NB4 (cell line): Measurements from ENCODE around the gene PTPRK.
"Not testable (repeated sequence)": the region's sequence is repeated elsewhere in the genome, so short reads cannot be mapped to it uniquely, and the experiment has no call there.

Experiments
- DNase-seq: peaks from one replicate; pipeline ENCODE4 v3.0.0; 2010; ENCODE audit warnings: low read depth
- H3K4me3 ChIP-seq: one replicate; pipeline ENCODE4 v1.5.1; 2011; ENCODE audit warnings: mild to moderate bottlenecking, low read depth, low read length, moderate library complexity
- CTCF ChIP-seq: IDR thresholded peaks from one replicate; pipeline ENCODE4 v1.5.1; 2012; ENCODE audit warnings: low read depth, low read length
- MYC ChIP-seq: IDR thresholded peaks from 2 replicates; pipeline ENCODE4 v1.6.1; 2011; ENCODE audit warnings: low read depth, low read length
- POLR2A ChIP-seq: IDR thresholded peaks from 2 replicates; pipeline ENCODE4 v1.6.1; 2011; ENCODE audit warnings: mild to moderate bottlenecking; ENCODE audit not compliant: insufficient read length; ENCODE audit errors: extremely low read depth
- TF ChIP-seq, protein P1 (sequence below): IDR thresholded peaks from 2 replicates; pipeline ENCODE4 v1.6.1; 2011; ENCODE audit warnings: low read depth, low read length

PTPRK gene

DNA sequence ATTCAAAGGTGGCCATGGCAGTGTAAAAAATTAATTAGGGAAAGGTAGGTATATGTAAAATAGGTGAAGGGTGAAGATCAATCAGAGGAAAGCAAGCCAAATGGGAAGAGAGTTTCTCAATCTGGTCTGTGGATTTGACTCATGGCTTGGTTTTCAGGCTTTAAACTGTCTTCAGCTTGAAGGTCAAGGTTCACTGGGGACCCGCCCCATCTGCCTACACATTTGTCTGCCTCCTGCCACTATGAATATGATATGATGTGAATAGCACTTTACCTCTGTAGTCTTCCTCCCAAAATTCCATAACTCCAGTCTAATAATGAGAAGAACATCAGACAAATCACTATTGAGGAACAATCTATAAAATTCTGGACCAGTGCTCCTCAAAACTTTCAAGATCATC lies 587.3 kb downstream of the PTPRK start:
- TF ChIP-seq, protein P1, sequence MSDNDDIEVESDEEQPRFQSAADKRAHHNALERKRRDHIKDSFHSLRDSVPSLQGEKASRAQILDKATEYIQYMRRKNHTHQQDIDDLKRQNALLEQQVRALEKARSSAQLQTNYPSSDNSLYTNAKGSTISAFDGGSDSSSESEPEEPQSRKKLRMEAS = no peak
- TF ChIP-seq POLR2A (no peak), CTCF (no peak), MYC (no peak)
- DNase-seq = no peak
- H3K4me3 ChIP-seq = no peak overlapping the region

DNA sequence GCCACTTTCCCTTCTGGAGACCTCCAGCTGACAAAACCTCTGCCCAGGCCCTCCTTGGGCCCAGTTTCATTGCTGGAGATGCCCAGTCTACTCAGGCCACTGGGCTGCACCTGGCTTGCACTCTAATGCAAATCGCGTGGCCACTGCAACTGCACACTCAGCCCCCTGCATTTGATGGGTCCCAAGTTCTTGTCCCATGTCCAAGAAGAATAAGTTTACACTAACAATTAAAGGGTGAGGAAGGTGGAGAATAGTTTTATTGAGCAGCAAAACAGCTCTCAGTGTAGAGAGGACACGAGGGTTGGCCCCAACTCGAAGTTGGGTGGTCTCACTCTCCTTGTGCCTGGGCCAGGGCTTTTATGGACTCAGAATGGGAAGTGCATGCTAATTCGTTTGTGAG lies 587.7 kb downstream of the PTPRK start:
- TF ChIP-seq POLR2A (no peak), CTCF (no peak), MYC (no peak)
- TF ChIP-seq, protein P1 = no peak
- H3K4me3 ChIP-seq = no peak overlapping the region
- DNase-seq = no peak

DNA sequence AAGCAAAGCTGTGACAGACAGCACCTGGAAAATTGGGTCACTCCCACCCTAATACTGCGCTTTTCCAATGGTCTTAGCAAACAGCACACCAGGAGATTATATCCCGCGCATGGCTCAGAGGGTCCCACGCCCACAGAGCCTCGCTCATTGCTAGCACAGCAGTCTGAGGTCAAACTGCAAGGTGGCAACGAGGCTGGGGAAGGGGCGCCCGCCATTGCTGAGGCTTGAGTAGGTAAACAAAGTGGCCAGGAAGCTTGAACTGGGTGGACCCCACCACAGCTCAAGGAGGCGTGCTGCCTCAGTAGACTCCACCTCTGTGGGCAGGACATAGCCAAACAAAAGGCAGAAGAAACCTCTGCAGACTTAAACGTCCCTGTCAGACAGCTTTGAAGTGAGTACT lies 594.0 kb downstream of the PTPRK start:
- H3K4me3 ChIP-seq, DNase-seq: not testable (repeated sequence)

DNA sequence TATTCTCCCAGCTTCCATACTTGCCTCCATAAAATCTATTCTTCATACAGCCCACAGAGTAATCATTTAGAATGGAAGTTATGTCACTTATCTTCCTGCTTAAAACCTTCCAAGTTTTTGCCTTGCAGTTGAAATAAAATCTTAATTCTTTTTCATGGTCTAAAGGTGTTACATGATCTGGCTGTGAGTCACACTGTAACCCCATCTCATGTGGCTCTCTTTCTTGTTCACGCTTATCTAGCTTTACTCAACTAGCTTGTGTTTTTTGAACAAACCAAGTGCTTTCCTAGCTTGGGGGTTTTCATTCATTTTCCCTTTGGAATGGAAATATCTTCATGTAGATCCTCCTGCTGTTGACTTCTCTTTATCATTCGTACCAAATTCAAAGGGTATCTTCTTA lies 596.0 kb downstream of the PTPRK start:
- H3K4me3 ChIP-seq = no peak overlapping the region
- no peak for TF ChIP-seq CTCF
- TF ChIP-seq, protein P1 = no peak
- no peak for TF ChIP-seq POLR2A
- TF ChIP-seq MYC = no peak
- DNase-seq = no peak

DNA sequence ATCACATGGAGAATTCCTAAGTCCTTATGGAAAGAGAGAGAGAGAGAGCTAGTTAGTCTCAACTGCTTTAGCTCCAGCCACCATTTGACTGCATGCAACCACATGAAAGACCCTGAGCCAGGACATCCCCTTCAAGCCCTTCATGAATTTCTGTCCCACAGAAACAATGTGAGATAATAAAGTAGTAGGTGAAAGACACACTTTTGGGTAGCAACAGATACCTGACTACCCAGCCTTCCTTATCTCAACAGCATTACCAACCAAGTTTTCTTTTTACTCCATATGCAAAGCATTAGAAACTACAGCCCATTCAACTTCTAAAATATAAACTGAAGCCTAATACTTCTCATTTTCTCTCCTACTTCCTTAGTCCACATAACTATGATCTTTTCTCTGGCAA lies 596.4 kb downstream of the PTPRK start:
- H3K4me3 ChIP-seq = no peak overlapping the region
- DNase-seq = no peak
- TF ChIP-seq POLR2A (no peak), CTCF (no peak), MYC (no peak)
- TF ChIP-seq, protein P1 = no peak

- no peak for DNase-seq
- TF ChIP-seq, protein P1 = no peak
- H3K4me3 ChIP-seq = no peak overlapping the region
These were observed 597.3 kb downstream of the PTPRK start for GRCh38 chr6:127923135-127923534.

DNA sequence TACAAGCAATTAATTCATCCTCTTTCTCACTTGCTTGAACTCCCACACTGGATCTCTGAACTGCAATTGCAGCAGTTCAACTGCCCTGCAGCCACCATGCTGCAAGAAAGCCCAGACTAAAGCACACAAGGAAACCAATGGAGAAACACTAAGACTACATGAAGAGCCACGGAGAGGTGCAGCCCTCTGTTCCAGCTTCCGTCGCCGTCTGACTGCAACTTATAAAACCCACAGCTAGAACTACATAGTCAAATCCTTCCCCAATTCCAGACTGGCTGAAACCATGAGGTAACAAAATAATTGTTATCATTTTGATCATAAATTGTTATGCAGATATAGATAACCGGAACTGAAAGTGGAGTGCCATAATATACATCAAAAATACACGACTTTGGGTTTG lies 598.4 kb downstream of the PTPRK start:
- no peak overlapping the region for H3K4me3 ChIP-seq
- TF ChIP-seq POLR2A (no peak), CTCF (no peak), MYC (no peak)
- TF ChIP-seq, protein P1 = no peak
- DNase-seq = no peak
